ENCODE results near the gene SLC7A10. TPM values are rescaled to one million over a fixed set of nuclear protein-coding genes. Genes with fewer than 3 reads are reported as not detected.

The SLC7A10 gene
- total RNA-seq, 3 donors from 2014 or later: 6.9 to 8.8 TPM; not detected in 1

GRCh38 chr19:33204136-33204973, 21.3 kb downstream of the SLC7A10 start:
- H3K4me3 ChIP-seq: no peak overlapping the region
- H3K36me3 ChIP-seq: no peaks in the 10 kb centered on the region

GRCh38 chr19:33203529-33203928, 22.1 kb downstream of the SLC7A10 start:
- no peaks in the 10 kb centered on the region for H3K9me3 ChIP-seq
- TF ChIP-seq POLR2A (IDR thresholded peaks at IDR 0.05) (no peak), POLR2AphosphoS5 (IDR thresholded peaks at IDR 0.05) (no peak), CTCF (IDR thresholded peaks at IDR 0.05) (no peak)
- no peaks in the 10 kb centered on the region for H3K36me3 ChIP-seq
- H3K4me3 ChIP-seq: no peak overlapping the region
- intact Hi-C loops (cut with DNase I; ENCODE audit: low total_unique reads): no loop called here
- no peak overlapping the region for H3K27ac ChIP-seq
- no peaks in the 10 kb centered on the region for H3K27me3 ChIP-seq
- no peak for DNase-seq (ENCODE audit: low spot score in 2 of 2)
- H3K4me1 ChIP-seq: no peaks in the 10 kb centered on the region

More at GRCh38 chr19:33204136-33204973, 21.3 kb downstream of the SLC7A10 start:
- intact Hi-C loops (cut with DNase I; ENCODE audit: low total_unique reads): no loop called here
- H3K4me1 ChIP-seq: no peaks in the 10 kb centered on the region
- no peaks in the 10 kb centered on the region for H3K9me3 ChIP-seq
- no peak overlapping the region for H3K27ac ChIP-seq
- H3K27me3 ChIP-seq: no peaks in the 10 kb centered on the region
- no peak for DNase-seq (ENCODE audit: low spot score in 2 of 2)
- TF ChIP-seq CTCF (IDR thresholded peaks at IDR 0.05) (no peak), POLR2A (IDR thresholded peaks at IDR 0.05) (no peak), POLR2AphosphoS5 (IDR thresholded peaks at IDR 0.05) (no peak)

- H3K27me3 ChIP-seq: no peaks in the 10 kb centered on the region
- H3K36me3 ChIP-seq: no peaks in the 10 kb centered on the region
- DNase-seq (ENCODE audit: low spot score in 2 of 2): no peak
- no peak overlapping the region for H3K27ac ChIP-seq
- no peak for TF ChIP-seq POLR2AphosphoS5 (IDR thresholded peaks at IDR 0.05)
- no peak for TF ChIP-seq CTCF (IDR thresholded peaks at IDR 0.05)
- no peak for TF ChIP-seq POLR2A (IDR thresholded peaks at IDR 0.05)
- H3K4me3 ChIP-seq: no peak overlapping the region
- intact Hi-C loops (cut with DNase I; ENCODE audit: low total_unique reads): no loop called here
- no peaks in the 10 kb centered on the region for H3K9me3 ChIP-seq
- H3K4me1 ChIP-seq: no peaks in the 10 kb centered on the region
Observed at GRCh38 chr19:33202546-33203507, 22.8 kb downstream of the SLC7A10 start.

GRCh38 chr19:33201886-33202545, 23.6 kb downstream of the SLC7A10 start:
- H3K27me3 ChIP-seq: no peaks in the 10 kb centered on the region
- no peak overlapping the region for H3K4me3 ChIP-seq
- intact Hi-C loops (cut with DNase I; ENCODE audit: low total_unique reads): no loop called here
- H3K9me3 ChIP-seq: no peaks in the 10 kb centered on the region
- no peaks in the 10 kb centered on the region for H3K4me1 ChIP-seq
- TF ChIP-seq CTCF (IDR thresholded peaks at IDR 0.05) (no peak), POLR2A (IDR thresholded peaks at IDR 0.05) (no peak), POLR2AphosphoS5 (IDR thresholded peaks at IDR 0.05) (no peak)
- no peak overlapping the region for H3K27ac ChIP-seq
- no peak for DNase-seq (ENCODE audit: low spot score in 2 of 2)
- no peaks in the 10 kb centered on the region for H3K36me3 ChIP-seq

All from breast epithelium (tissue), 4 donors.